H1 (cell line): Measurements from ENCODE around the gene RASL11B. TPM values are rescaled to one million over a fixed set of nuclear protein-coding genes. Genes with fewer than 3 reads are reported as not detected.

Experiments used
- polyA plus RNA-seq, 7 experiments: library from polyadenylated mRNA; depleted of rRNA in 3 of 7; stranded (reverse) in 5 of 7; unstranded in 2 of 7; fragments of >200 nt in 5 of 7; fragments of 200-250 nt in 2 of 7; gene quantifications; 1 replicate in 5 of 7; 2 replicates in 1 of 7; 4 replicates in 1 of 7; pipeline versions ENCODE4 v1.2.1 to v1.2.3, GENCODE V29; 2011 to 2013; ENCODE audit warnings: missing spikeins in 2 of 7, mixed read lengths in 2 of 7
- total RNA-seq: library from RNA; stranded (reverse); fragmentation: NEBNext Ultra II Directional; extraction: Animal tissue kit (Norgen Biotek cat#: 25700); gene quantifications from 2 replicates; pipeline ENCODE4 v1.2.1, GENCODE V29; 2021
- TF ChIP-seq, protein P1 (sequence below): fragments of 300-600 bp; sonication (generic); IDR thresholded peaks from 2 replicates; pipeline ENCODE4 v1.7.1; 2012; ENCODE audit warnings: low read length, moderate library complexity, mild to moderate bottlenecking, inconsistent platforms; ENCODE audit not compliant: insufficient replicate concordance

RASL11B gene
- total and polyA plus RNA-seq, 2 of the 8 experiments (the other 6 are each of a cell fraction or from before 2014, with no cell fraction given) = 49.8 to 75.5 TPM

GRCh38 chr4:52840531-52841370 lies 21.4 kb upstream of the RASL11B start (continued):
- TF ChIP-seq, protein P1, sequence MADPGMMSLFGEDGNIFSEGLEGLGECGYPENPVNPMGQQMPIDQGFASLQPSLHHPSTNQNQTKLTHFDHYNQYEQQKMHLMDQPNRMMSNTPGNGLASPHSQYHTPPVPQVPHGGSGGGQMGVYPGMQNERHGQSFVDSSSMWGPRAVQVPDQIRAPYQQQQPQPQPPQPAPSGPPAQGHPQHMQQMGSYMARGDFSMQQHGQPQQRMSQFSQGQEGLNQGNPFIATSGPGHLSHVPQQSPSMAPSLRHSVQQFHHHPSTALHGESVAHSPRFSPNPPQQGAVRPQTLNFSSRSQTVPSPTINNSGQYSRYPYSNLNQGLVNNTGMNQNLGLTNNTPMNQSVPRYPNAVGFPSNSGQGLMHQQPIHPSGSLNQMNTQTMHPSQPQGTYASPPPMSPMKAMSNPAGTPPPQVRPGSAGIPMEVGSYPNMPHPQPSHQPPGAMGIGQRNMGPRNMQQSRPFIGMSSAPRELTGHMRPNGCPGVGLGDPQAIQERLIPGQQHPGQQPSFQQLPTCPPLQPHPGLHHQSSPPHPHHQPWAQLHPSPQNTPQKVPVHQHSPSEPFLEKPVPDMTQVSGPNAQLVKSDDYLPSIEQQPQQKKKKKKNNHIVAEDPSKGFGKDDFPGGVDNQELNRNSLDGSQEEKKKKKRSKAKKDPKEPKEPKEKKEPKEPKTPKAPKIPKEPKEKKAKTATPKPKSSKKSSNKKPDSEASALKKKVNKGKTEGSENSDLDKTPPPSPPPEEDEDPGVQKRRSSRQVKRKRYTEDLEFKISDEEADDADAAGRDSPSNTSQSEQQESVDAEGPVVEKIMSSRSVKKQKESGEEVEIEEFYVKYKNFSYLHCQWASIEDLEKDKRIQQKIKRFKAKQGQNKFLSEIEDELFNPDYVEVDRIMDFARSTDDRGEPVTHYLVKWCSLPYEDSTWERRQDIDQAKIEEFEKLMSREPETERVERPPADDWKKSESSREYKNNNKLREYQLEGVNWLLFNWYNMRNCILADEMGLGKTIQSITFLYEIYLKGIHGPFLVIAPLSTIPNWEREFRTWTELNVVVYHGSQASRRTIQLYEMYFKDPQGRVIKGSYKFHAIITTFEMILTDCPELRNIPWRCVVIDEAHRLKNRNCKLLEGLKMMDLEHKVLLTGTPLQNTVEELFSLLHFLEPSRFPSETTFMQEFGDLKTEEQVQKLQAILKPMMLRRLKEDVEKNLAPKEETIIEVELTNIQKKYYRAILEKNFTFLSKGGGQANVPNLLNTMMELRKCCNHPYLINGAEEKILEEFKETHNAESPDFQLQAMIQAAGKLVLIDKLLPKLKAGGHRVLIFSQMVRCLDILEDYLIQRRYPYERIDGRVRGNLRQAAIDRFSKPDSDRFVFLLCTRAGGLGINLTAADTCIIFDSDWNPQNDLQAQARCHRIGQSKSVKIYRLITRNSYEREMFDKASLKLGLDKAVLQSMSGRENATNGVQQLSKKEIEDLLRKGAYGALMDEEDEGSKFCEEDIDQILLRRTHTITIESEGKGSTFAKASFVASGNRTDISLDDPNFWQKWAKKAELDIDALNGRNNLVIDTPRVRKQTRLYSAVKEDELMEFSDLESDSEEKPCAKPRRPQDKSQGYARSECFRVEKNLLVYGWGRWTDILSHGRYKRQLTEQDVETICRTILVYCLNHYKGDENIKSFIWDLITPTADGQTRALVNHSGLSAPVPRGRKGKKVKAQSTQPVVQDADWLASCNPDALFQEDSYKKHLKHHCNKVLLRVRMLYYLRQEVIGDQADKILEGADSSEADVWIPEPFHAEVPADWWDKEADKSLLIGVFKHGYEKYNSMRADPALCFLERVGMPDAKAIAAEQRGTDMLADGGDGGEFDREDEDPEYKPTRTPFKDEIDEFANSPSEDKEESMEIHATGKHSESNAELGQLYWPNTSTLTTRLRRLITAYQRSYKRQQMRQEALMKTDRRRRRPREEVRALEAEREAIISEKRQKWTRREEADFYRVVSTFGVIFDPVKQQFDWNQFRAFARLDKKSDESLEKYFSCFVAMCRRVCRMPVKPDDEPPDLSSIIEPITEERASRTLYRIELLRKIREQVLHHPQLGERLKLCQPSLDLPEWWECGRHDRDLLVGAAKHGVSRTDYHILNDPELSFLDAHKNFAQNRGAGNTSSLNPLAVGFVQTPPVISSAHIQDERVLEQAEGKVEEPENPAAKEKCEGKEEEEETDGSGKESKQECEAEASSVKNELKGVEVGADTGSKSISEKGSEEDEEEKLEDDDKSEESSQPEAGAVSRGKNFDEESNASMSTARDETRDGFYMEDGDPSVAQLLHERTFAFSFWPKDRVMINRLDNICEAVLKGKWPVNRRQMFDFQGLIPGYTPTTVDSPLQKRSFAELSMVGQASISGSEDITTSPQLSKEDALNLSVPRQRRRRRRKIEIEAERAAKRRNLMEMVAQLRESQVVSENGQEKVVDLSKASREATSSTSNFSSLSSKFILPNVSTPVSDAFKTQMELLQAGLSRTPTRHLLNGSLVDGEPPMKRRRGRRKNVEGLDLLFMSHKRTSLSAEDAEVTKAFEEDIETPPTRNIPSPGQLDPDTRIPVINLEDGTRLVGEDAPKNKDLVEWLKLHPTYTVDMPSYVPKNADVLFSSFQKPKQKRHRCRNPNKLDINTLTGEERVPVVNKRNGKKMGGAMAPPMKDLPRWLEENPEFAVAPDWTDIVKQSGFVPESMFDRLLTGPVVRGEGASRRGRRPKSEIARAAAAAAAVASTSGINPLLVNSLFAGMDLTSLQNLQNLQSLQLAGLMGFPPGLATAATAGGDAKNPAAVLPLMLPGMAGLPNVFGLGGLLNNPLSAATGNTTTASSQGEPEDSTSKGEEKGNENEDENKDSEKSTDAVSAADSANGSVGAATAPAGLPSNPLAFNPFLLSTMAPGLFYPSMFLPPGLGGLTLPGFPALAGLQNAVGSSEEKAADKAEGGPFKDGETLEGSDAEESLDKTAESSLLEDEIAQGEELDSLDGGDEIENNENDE = no peak
